HG03108 (cell line): ENCODE data around the gene FCN1.

Source experiments
- ATAC-seq: cut with Tn5 transposase; IDR thresholded peaks from one replicate; pipeline ENCODE4 v1.9.1; 2021; ENCODE audit warnings: moderate library complexity; ENCODE audit not compliant: unreplicated experiment

FCN1 gene

DNA sequence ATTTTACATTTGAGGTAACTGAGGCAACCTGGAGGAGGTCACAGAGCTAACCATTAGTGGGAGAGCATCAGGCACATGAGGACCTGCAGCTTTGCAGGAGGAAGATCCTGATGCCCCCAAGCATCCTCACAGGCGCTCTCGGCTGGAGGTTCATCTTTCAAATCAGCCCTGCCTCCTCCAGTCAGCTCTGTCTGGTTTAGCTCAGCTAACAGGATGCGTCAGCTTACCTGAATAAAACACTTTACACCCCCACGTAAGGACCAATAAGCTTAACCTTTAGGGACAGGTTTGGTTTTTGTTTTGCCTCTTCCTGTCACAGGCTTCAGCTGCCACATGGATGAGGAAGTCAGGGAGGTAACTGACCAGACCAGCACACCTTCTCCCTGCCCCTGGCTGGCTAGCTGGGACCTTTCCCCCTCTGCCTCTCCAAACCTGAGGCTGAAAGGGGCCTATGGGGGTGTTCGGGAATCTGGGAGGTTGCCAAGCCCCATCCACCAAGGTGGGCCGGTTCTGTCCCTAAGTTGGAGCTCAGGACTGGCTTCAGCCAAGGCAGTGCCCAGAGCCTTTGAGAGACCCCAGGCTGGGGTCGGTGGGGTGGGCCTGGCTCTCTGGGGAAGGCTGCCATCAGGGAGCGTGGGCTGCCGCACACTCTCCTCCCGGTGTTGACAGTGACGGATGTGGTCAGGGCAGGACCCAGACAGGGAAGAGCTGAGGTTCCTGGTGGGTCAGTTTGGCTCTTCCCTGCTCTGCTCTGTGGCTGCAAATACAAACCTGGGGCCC lies 20.0 kb upstream of the FCN1 start:
- ATAC-seq: no peak

DNA sequence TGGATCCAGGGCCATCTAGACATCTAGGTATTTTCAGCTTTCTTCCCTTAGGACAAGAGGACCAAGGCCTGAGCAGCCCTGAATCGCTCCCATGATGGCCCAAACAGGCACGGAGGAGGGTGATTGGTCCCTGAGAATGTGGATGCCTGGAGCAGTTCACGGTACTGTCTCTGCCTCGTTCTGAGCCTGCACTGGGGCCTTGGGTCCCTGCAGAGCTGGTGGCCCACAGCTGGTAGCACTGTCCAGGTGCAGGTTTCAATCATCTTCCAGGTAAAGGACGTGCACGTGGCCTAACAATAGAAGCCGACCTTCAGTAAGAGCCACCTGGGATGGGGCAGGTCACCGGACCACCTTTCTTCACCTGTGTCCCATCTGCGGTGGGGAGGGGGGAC lies 19.4 kb upstream of the FCN1 start:
- no peak for ATAC-seq

DNA sequence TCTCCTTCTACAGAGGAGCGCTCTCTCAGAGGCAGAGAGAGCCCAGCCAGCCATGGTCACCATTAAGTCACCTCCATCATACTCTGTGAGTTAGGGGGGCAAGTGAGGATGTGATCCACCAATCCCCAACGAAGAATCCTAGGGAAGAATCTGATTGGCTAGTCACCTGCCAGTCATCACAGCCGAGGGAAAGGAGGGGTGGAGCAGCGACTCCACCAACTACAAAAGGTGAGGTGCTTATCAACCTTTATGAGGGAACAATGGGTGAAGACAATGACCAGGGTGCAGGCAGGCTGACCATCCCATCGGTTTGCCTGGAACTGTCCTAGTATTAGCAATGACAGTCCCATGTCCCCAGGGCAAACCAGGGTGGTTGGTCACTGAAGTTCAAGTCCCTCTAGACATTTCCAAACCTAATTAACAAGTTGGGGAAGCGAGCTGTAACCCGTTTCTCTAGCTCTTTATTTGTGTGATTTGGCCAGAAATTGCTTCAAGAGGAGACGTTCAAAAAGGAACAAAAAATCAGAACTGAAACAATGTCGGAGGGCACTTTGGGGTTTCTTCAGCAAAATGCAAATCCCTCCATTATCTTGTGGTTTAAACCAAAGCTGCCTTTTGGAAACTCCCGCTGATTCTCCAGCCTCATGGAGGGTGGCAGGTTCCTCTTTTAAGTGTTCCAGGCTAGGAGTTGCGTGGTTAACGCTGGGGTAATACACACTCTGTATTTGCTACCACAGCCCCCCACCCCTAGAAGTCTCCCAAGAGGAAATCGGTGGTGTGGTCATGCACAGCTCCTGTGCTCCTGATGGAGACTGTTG lies 18.8 kb upstream of the FCN1 start:
- no peak for ATAC-seq

DNA sequence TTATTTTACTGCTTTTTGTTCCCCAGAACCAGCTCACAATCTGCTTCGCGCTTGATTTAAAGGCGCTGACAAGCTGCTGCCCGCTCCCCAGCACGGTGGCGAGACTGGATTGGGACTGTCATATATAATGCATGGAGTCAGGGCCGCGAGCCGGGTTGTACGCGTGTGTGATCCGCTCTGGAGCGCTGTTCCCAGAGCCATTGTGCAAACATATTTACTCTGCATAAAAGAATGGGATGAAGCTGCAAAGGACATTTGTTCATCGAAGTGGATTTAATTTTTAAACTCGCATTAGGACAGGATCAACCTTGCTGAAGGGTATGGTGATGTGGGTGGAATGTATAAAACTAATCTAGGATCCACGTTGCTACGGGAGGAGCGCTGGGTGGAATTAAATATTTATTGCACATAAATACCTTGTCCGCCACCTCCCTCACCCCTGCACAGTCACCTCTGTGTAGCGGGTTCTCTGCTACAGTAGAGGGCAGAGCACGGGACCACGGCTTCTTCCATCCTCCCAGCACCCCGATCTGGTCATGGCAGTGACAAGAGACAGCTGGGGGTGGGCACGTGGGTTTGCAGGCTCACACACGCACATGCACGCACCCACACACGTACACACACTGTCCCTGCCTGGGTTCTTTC lies 18.1 kb upstream of the FCN1 start:
- ATAC-seq: no peak

- no peak for ATAC-seq
These were observed 17.4 kb upstream of the FCN1 start for GRCh38 chr9:134935056-134935640.

GRCh38 chr9:134933076-134933659 lies 15.5 kb upstream of the FCN1 start:
- ATAC-seq: no peak

- no peak for ATAC-seq
These were observed 14.9 kb upstream of the FCN1 start for GRCh38 chr9:134932606-134933005.

- no peak for ATAC-seq
These were observed 14.5 kb upstream of the FCN1 start for GRCh38 chr9:134932171-134932570.

DNA sequence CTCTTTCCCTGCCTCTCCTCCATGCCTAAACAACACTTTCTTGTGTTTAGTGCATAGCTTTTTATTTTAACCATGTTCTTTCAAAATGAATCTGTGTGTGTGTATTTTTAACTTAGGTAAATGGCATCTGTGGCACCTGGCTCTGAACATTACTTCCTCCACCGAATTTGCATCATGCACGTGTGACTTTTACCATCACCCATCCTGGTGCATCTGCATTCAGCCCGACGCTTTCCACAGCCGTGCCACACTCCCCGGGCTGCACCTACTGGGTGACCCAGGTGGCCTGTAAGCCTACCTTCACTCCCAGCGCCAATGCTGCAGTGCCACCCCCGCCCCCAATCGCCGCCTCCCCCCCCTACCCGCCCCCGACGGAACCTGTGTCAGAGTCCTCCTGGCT lies 12.7 kb upstream of the FCN1 start:
- ATAC-seq: peak; percentile 66

DNA sequence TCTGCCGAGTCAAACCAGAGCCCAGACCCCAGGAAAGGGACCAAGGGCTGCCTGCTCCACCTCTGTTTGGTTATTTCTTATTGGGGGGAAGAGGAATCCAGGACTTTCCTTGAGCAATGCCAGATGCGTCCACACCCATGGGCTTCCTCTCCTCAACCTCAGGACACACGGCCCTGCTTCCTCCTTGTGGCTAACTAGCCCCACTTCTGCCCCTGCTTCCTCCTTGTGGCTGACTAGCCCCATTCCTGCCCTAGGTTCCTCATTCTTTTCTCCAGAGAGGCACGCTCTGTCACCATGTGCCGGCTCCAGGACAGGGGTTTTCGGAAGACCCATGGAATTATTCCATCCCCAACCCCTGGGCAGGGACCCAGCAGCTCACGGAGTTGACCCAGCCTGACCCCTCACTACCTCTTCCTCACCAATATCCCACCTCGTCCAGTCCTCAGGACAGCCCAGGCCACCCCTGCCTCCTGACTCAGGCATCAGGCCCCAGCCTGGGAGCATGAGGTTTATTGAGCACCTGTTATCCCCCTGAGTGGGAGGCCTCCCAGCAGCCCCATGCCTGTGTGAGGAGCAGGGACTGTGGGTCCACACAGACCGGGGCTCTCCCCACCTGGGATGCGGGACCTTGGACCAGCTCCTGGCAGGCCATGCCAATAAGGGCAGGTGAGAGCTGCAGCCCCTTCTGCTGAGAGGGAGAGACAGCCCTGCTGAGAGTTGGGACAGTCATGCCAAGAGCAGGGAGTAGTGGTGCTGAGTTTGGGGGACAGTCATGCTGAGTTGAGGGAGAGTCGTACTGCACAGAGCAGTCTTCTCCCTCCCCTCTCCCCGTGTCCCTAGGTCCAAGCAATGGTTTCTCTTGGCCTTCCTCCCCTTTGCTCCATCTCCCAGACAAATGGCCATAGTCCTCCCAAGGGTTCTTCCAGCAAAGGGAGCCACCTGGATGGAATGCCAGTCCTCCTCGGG lies 11.8 kb upstream of the FCN1 start:
- ATAC-seq: no peak

DNA sequence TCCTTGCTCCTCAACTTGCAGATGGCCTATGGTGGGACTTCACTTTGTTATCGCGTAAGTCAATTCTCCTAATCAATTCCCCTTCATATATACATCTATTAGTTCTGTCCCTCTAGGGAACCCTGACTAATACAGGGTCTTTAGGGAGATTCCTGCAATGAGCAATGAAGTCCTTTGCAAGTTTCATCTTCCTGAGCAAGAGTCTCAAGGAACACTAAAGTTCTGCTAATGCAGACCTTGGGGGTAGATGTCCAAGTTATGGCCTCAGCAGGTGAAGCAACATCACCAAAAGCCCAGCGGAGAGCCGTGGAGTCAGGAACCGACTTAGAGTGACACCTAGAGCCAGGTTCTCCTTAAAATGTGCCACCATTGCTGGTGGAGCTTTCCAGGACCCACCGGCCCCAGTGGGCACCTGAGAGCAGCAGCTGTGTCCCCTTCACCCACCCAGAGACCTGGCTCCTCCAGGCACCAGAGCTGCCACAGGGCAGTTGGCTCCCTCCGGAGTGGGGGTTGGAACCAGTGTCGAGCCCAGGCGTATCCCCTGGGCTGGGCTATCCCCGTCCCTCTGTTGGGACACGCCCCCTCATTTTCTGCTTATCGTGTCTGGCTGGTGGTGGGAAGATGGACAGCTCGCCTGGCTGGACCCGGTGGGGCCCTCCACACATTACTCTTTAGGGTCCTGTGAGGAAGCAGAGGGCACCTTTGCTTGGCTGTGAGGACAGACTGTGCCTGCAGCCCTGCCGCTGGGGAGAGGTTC lies 10.9 kb upstream of the FCN1 start:
- ATAC-seq: no peak

DNA sequence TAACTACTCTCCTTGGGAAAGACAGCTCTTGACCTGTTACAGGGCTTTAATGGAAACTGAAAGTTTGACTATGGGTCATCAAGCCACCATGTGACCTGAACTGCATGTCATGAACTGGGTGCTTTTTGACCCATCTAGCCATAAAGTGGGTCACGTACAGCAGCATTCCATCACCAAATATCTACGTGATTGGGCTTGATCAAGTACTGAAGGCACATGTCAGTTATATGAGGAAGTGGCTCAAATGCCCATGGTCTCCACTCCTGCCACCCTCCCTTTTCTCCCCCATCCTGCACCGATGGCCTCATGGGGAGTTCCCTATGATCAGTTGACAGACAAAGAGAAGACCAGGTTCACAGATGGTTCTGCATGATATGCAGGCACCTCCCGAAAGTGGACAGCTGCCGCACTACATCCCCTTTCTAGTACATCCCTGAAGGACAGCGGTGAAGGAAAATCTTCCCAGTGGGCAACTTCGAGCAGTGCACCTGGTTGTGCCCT lies 7.3 kb upstream of the FCN1 start:
- ATAC-seq: no peak

- no peak for ATAC-seq
These were observed 5.8 kb upstream of the FCN1 start for GRCh38 chr9:134923466-134923865.

- no peak for ATAC-seq
These were observed 5.2 kb upstream of the FCN1 start for GRCh38 chr9:134922932-134923240.

DNA sequence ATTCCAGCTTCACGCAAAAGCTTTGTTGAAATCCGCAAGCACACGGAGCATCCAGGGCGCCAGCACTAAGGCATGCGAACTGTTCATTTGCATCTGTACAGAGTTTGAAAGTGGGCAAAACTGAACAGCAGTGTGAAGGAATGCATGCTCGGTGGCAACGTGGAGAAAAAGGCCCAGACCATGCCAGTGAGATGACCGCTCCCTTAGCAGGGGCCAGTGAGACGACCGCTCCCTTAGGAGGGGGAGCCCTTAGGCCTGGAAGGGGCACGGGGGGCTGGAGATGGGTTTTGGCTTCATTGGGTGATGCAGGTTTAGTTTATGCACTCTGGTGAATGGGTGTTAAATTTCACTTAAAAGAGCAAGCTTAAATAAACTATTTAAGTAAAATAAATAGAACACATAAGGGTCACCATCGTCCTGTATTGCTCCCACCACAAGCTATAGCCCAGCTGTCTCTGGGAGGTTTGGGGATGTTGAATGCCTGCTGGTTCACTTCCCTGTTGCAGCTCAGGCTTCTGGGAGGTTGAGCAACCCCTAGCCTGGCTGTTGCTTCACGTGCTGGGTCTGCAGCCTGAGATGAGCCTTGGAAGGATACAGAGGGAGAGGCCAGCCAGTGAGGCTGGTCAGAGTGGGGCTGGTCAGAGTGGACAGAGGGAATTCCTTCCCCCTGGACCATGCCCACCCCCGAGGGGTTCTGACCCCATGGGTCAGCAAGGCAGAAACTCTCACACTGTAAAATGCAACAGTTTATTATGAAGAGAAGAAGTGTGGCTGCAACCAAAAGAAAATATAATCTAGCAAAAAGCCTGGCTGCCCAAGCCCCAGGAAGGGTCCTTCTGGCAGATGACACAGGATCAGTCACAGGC lies 4.6 kb upstream of the FCN1 start:
- no peak for ATAC-seq

GRCh38 chr9:134919303-134919702 lies 1.6 kb upstream of the FCN1 start:
- ATAC-seq: no peak

DNA sequence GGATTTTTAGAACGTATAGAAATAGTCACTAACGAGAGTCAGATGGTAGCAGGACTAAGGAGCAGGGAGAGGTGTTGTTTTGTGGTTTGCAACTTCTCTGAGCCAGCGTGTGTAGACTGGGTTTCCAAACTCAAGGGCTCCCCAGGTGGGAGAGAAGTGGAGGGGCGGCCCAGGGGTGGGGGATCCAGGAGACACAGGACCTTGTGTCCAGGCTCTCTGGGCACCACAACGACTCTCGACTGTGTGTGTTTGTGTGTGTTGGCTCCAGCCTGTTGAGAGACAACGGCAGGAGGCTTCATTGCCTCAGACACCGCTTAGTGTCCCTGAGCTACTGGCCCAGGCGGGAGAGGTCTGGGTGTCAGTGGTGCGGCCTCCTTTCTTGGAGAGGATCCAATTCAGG lies 934 bp upstream of the FCN1 start:
- no peak for ATAC-seq

DNA sequence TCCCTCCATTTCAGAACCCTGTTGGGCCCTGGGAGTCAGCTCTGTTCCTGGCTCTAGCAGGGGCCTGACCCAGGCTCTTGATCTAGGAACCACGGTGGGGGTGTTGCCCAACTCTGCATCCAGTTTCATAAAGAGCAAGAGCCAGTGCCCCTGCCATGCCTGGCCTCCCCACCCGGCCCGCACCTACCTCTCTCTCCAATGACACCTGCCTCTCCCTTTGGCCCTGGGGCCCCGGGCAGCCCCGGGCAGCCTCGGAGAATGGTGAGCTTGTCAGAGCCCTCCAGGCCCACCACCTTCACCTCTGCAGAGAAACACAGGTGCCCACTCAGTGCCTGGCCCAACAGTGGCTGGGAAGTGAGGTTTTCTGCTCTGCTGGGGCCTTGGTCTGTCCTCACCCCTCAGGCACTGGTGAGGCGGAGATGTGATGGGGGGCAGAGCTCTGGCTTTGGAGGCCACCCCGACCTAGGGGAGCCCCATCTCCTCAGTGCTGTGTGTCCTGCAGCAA lies 1.5 kb downstream of the FCN1 start:
- ATAC-seq: no peak
